Pancreas (tissue), 10 donors: ENCODE measurements around the gene FARP1. TPM values are rescaled to one million over a fixed set of nuclear protein-coding genes. Genes with fewer than 3 reads are reported as not detected.

Experiments
- ATAC-seq, 4 donors: fragments of 200-7000 bp; cut with Tn5 transposase; one replicate each; pipeline versions ENCODE4 v1.8.0 to v1.9.1; 2020; ENCODE audit warnings: mild to moderate bottlenecking in 4 of 4, moderate library complexity in 4 of 4
- DNase-seq, 6 donors: peaks; one replicate each; pipeline ENCODE4 v3.0.0-alpha.2; 2020
- FAIRE-seq: peaks from 2 replicates; lab custom pipeline; 2012; peaks lifted over from hg19 to GRCh38; lab: Jason Lieb, UNC
- H3K27ac ChIP-seq, 4 donors: fragments of 200-600 bp; sonication (generic); 1 replicate in 3 of 4; 2 replicates in 1 of 4; pipeline versions ENCODE4 v1.5.0 to v1.8.0; 2020
- H3K27me3 ChIP-seq, 4 donors: fragments of 200-600 bp; one replicate each; pipeline ENCODE4 v1.8.0; 2021
- H3K36me3 ChIP-seq, 3 donors: fragments of 200-600 bp; sonication (generic) in 1 of 3; one replicate each; pipeline versions ENCODE4 v1.5.0 to v1.8.0; 2020 to 2021
- H3K4me1 ChIP-seq, 3 donors: fragments of 200-600 bp; one replicate each; pipeline ENCODE4 v1.8.0; 2021
- H3K4me3 ChIP-seq, 4 donors: fragments of 200-600 bp; sonication (generic) in 2 of 4; one replicate each; pipeline versions ENCODE4 v1.5.0 to v1.8.0; 2020 to 2021
- H3K9me3 ChIP-seq, 4 donors: fragments of 200-600 bp; one replicate each; pipeline ENCODE4 v1.8.0; 2021
- CTCF ChIP-seq, 4 donors: fragments of 200-600 bp; sonication (generic) in 3 of 4; IDR thresholded peaks; one replicate each; pipeline versions ENCODE4 v1.5.0 to v1.8.0; 2021; ENCODE audit warnings: antibody characterized with exemption in 4 of 4
- WGBS, 2 donors: extraction: QIAGEN DNeasy Blood & Tissue Kit; methylation state at CpG; one replicate each; pipeline ENCODE4 v1.1.7; 2013; 5-methylcytosine and 5-hydroxymethylcytosine counted together
- intact Hi-C, 3 donors: fragments of 100-400 bp; cut with DNase I; formaldehyde crosslinking; loops; one replicate each; pipeline versions ENCODE4 v1.11.1 to v1.14.2; 2022
- polyA plus RNA-seq, 2 donors: library from polyadenylated mRNA; stranded (reverse); fragments of 200-250 nt; gene quantifications; one replicate each; pipeline ENCODE4 v1.2.3, GENCODE V29; 2013
- total RNA-seq, 6 donors: library from RNA; stranded (reverse); fragmentation: NEBNext Ultra II Directional in 4 of 6; extraction: Animal tissue kit (Norgen Biotek cat#: 25700) in 4 of 6; gene quantifications; one replicate each; pipeline versions ENCODE4 v1.2.1 to v1.2.4, GENCODE V29; 2021 to 2023
- donor health status: healthy with polysubstance abuse.
- donor health status: DM: no; HTN: no; CAD: no; lungs with moderate emphysema.
- donor health status: DM: no; HTN: no; CAD: no.
- donor health status: control.
- donor health status: control.
- donor health status: Bipolar disorder and iron deficiency.
- donor health status: DM: yes; HTN: yes; CAD: no.
- donor health status: DM: no; HTN: no; CAD: no.
- donor health status: DM: no; HTN: no; CAD: no.
- donor health status: DM: yes; HTN: yes; CAD: no.

Gene FARP1
- total and polyA plus RNA-seq, 8 donors, result 30.8 to 95.1 (median 56.0) TPM

- no peaks in the 10 kb centered on the region for H3K27me3 ChIP-seq
- no peak for TF ChIP-seq CTCF (IDR thresholded peaks at IDR 0.05)
- DNase-seq, result peak in 1 of 6 donors; percentile 68
- intact Hi-C loops, result loop anchor here in 2 of 3 donors (10.0 kb wide), 2 partner anchors 209 to 399 kb away; no protein-coding TSS in a partner anchor
- H3K9me3 ChIP-seq, result no peaks in the 10 kb centered on the region
- H3K27ac ChIP-seq, result no peak overlapping the region
- no peak overlapping the region for H3K4me3 ChIP-seq
- ATAC-seq, result no peak
- WGBS, 2 donors, result 87 to 97% methylated on average over 11 of the region's 11 CpGs
- FAIRE-seq, result no peak
- H3K36me3 ChIP-seq, result peaks cover 3 to 45% (median 3%) of the 10 kb centered on the region in 3 donors
- H3K4me1 ChIP-seq, result no peaks in the 10 kb centered on the region
These were observed 303.3 kb downstream of the FARP1 start for GRCh38 chr13:98446234-98446621.

GRCh38 chr13:98447130-98447529 is 304.2 kb downstream of the FARP1 start:
- Histone ChIP-seq H3K4me1 (no peaks in the 10 kb centered on the region), H3K4me3 (no peak overlapping the region), H3K27me3 (no peaks in the 10 kb centered on the region), H3K27ac (no peak overlapping the region), H3K9me3 (no peaks in the 10 kb centered on the region), H3K36me3 (peaks cover 3 to 36% (median 3%) of the 10 kb centered on the region in 3 donors)
- no peak for TF ChIP-seq CTCF (IDR thresholded peaks at IDR 0.05)
- ATAC-seq (no peak), DNase-seq (no peak), FAIRE-seq (no peak)
- 88 to 90% methylated on average over 5 of the region's 5 CpGs for WGBS, 2 donors
- intact Hi-C loops, result loop anchor here in 2 of 3 donors (10.0 kb wide), 2 partner anchors 208 to 398 kb away; no protein-coding TSS in a partner anchor

- DNase-seq (no peak), FAIRE-seq (no peak), ATAC-seq (peak in 1 of 4 donors; percentile 19)
- Histone ChIP-seq H3K4me3 (no peak overlapping the region), H3K27ac (no peak overlapping the region), H3K27me3 (no peaks in the 10 kb centered on the region), H3K9me3 (no peaks in the 10 kb centered on the region), H3K4me1 (no peaks in the 10 kb centered on the region), H3K36me3 (peaks cover 3 to 32% (median 3%) of the 10 kb centered on the region in 3 donors)
- 78 to 79% methylated on average over 28 of the region's 28 CpGs for WGBS, 2 donors
- TF ChIP-seq CTCF (IDR thresholded peaks at IDR 0.05), result no peak
- intact Hi-C loops, result loop anchor here in 2 of 3 donors (10.0 kb wide), 2 partner anchors 207 to 397 kb away; no protein-coding TSS in a partner anchor
These were observed 305.2 kb downstream of the FARP1 start for GRCh38 chr13:98447881-98448641.

- H3K27me3 ChIP-seq, result no peaks in the 10 kb centered on the region
- ATAC-seq (no peak), FAIRE-seq (no peak), DNase-seq (no peak)
- intact Hi-C loops, result loop anchor here in 2 of 3 donors (10.0 kb wide), 2 partner anchors 206 to 396 kb away; no protein-coding TSS in a partner anchor
- no peaks in the 10 kb centered on the region for H3K4me1 ChIP-seq
- peaks cover 3 to 32% (median 3%) of the 10 kb centered on the region in 3 donors for H3K36me3 ChIP-seq
- no peak overlapping the region for H3K4me3 ChIP-seq
- WGBS, 2 donors, result 78 to 94% methylated on average over 5 of the region's 5 CpGs
- no peaks in the 10 kb centered on the region for H3K9me3 ChIP-seq
- no peak overlapping the region for H3K27ac ChIP-seq
- TF ChIP-seq CTCF (IDR thresholded peaks at IDR 0.05), result no peak
These were observed 305.7 kb downstream of the FARP1 start for GRCh38 chr13:98448642-98448928.

- Histone ChIP-seq H3K36me3 (peaks cover 3 to 26% (median 3%) of the 10 kb centered on the region in 3 donors), H3K27ac (no peak overlapping the region), H3K4me3 (no peak overlapping the region), H3K27me3 (no peaks in the 10 kb centered on the region), H3K4me1 (no peaks in the 10 kb centered on the region), H3K9me3 (no peaks in the 10 kb centered on the region)
- no peak for ATAC-seq
- DNase-seq, result no peak
- intact Hi-C loops, result loop anchor here in 2 of 3 donors (10.0 kb wide), 2 partner anchors 206 to 396 kb away; no protein-coding TSS in a partner anchor
- 85 to 87% methylated on average over 16 of the region's 16 CpGs for WGBS, 2 donors
- FAIRE-seq, result no peak
- TF ChIP-seq CTCF (IDR thresholded peaks at IDR 0.05), result no peak
These were observed 306.4 kb downstream of the FARP1 start for GRCh38 chr13:98449273-98449672.
